Head of caudate nucleus (tissue), 42 donors: Measurements from ENCODE around the gene ENG.

Experiments used
- DNase-seq, 42 donors: peaks; one replicate each; pipeline versions ENCODE4 v3.0.0 to v3.0.0-alpha.2; 2020 to 2021; ENCODE audit warnings: mixed read lengths in 7 of 42
- intact Hi-C: fragments of 100-400 bp; cut with DNase I; formaldehyde crosslinking; loops from one replicate; pipeline ENCODE4 v1.15.0; 2022

ENG gene

GRCh38 chr9:127828262-127829031 lies 26.0 kb downstream of the ENG start:
- DNase-seq, result peak in 40 of 42 donors; percentile 20 to 77 (median 48)
- intact Hi-C loops, result no loop called here

- no peak for DNase-seq
Measured at GRCh38 chr9:127826253-127826913, 28.1 kb downstream of the ENG start.

GRCh38 chr9:127825319-127826051 lies 29.0 kb downstream of the ENG start:
- peak in 30 of 42 donors; percentile 19 to 77 (median 46) for DNase-seq
- intact Hi-C loops, result no loop called here

More at GRCh38 chr9:127826253-127826913, 28.1 kb downstream of the ENG start:
- intact Hi-C loops, result no loop called here

- intact Hi-C loops, result no loop called here
- DNase-seq, result peak in 16 of 42 donors; percentile 18 to 75 (median 46)
Measured at GRCh38 chr9:127822108-127822507, 32.4 kb downstream of the ENG start.

- no peak for DNase-seq
- intact Hi-C loops, result no loop called here
Measured at GRCh38 chr9:127818574-127818973, 35.9 kb downstream of the ENG start.

GRCh38 chr9:127817881-127818434 lies 36.5 kb downstream of the ENG start:
- no peak for DNase-seq
- intact Hi-C loops, result no loop called here

- DNase-seq, result no peak
- intact Hi-C loops, result no loop called here
Measured at GRCh38 chr9:127816728-127817127, 37.7 kb downstream of the ENG start.

GRCh38 chr9:127816362-127816725 lies 38.1 kb downstream of the ENG start:
- DNase-seq, result no peak
- intact Hi-C loops, result no loop called here

- intact Hi-C loops, result no loop called here
- no peak for DNase-seq
Measured at GRCh38 chr9:127815512-127816361, 38.7 kb downstream of the ENG start.

- no peak for DNase-seq
- intact Hi-C loops, result no loop called here
Measured at GRCh38 chr9:127814619-127815511, 39.6 kb downstream of the ENG start.

GRCh38 chr9:127813686-127814226 lies 40.7 kb downstream of the ENG start:
- intact Hi-C loops, result no loop called here
- DNase-seq, result no peak

- DNase-seq, result no peak
- intact Hi-C loops, result no loop called here
Measured at GRCh38 chr9:127812936-127813675, 41.4 kb downstream of the ENG start.

GRCh38 chr9:127812011-127812410 lies 42.4 kb downstream of the ENG start:
- no peak for DNase-seq
- intact Hi-C loops, result no loop called here

- intact Hi-C loops, result no loop called here
- DNase-seq, result no peak
Measured at GRCh38 chr9:127810378-127811187, 43.9 kb downstream of the ENG start.

- intact Hi-C loops, result no loop called here
- DNase-seq, result no peak
Measured at GRCh38 chr9:127809540-127810377, 44.7 kb downstream of the ENG start.
